ENCODE measurements around the gene SMIM14. TPM values are rescaled to one million over a fixed set of nuclear protein-coding genes. Genes with fewer than 3 reads are reported as not detected.
"Not testable (repeated sequence)": the region's sequence is repeated elsewhere in the genome, so short reads cannot be mapped to it uniquely, and the experiment has no call there.

The SMIM14 gene
- total RNA-seq, 1 donor from 2014 or later: 23.9 TPM

- DNase-seq: no peak
These were observed 41.7 kb downstream of the SMIM14 start for GRCh38 chr4:39596971-39597370.

- DNase-seq: no peak
These were observed 47.4 kb downstream of the SMIM14 start for GRCh38 chr4:39591290-39591689.

GRCh38 chr4:39587881-39588280 lies 50.8 kb downstream of the SMIM14 start:
- no peak for DNase-seq

GRCh38 chr4:39574946-39575345 lies 63.7 kb downstream of the SMIM14 start:
- DNase-seq: no peak

- DNase-seq: no peak
These were observed 67.2 kb downstream of the SMIM14 start for GRCh38 chr4:39571504-39571903.

- no peak for DNase-seq
These were observed 67.6 kb downstream of the SMIM14 start for GRCh38 chr4:39571054-39571453.

GRCh38 chr4:39569209-39569608 lies 69.5 kb downstream of the SMIM14 start:
- DNase-seq: no peak

- DNase-seq: no peak
These were observed 69.9 kb downstream of the SMIM14 start for GRCh38 chr4:39568805-39569204.

- DNase-seq: no peak
These were observed 72.6 kb downstream of the SMIM14 start for GRCh38 chr4:39565878-39566600.

- DNase-seq: no peak
These were observed 75.3 kb downstream of the SMIM14 start for GRCh38 chr4:39563346-39563847.

GRCh38 chr4:39562792-39563191 lies 75.9 kb downstream of the SMIM14 start:
- DNase-seq: no peak

GRCh38 chr4:39559626-39560025 lies 79.0 kb downstream of the SMIM14 start:
- no peak for DNase-seq

- no peak for DNase-seq
These were observed 83.2 kb downstream of the SMIM14 start for GRCh38 chr4:39555472-39555871.

- no peak for DNase-seq
These were observed 90.1 kb downstream of the SMIM14 start for GRCh38 chr4:39548425-39549067.

- no peak for DNase-seq
These were observed 93.9 kb downstream of the SMIM14 start for GRCh38 chr4:39544580-39545315.

GRCh38 chr4:39544080-39544479 lies 94.6 kb downstream of the SMIM14 start:
- DNase-seq: not testable (repeated sequence)

GRCh38 chr4:39543034-39543433 lies 95.6 kb downstream of the SMIM14 start:
- no peak for DNase-seq

- no peak for DNase-seq
These were observed 96.1 kb downstream of the SMIM14 start for GRCh38 chr4:39542611-39543012.

- DNase-seq: no peak
These were observed 96.6 kb downstream of the SMIM14 start for GRCh38 chr4:39541987-39542610.

GRCh38 chr4:39539089-39539611 lies 99.5 kb downstream of the SMIM14 start:
- DNase-seq: no peak

GRCh38 chr4:39533541-39533940 lies 105.1 kb downstream of the SMIM14 start:
- DNase-seq: no peak

GRCh38 chr4:39532237-39532636 lies 106.4 kb downstream of the SMIM14 start:
- DNase-seq: not testable (repeated sequence)
